ENCODE data around the gene EIF4A3.
"Not testable (repeated sequence)": the region's sequence is repeated elsewhere in the genome, so short reads cannot be mapped to it uniquely, and the experiment has no call there.

EIF4A3 gene

GRCh38 chr17:80169784-80170500 lies 23.0 kb upstream of the EIF4A3 start, which contains the start of gene CARD14:
Gene CARD14 (plus strand): TSS chr17:80170030. CDS start chr17:80181439, 11,409 bp downstream.
- no peak for DNase-seq

- no peak for DNase-seq
Measured at GRCh38 chr17:80169107-80169506, 22.2 kb upstream of the EIF4A3 start.

GRCh38 chr17:80168371-80168770 lies 21.4 kb upstream of the EIF4A3 start:
- no peak for DNase-seq

- no peak for DNase-seq
Measured at GRCh38 chr17:80166446-80166845, 19.5 kb upstream of the EIF4A3 start.

- no peak for DNase-seq
Measured at GRCh38 chr17:80164185-80164584, 17.3 kb upstream of the EIF4A3 start.

GRCh38 chr17:80163336-80163735 lies 16.4 kb upstream of the EIF4A3 start:
- no peak for DNase-seq

- no peak for DNase-seq
Measured at GRCh38 chr17:80160536-80160935, 13.6 kb upstream of the EIF4A3 start.

- no peak for DNase-seq
Measured at GRCh38 chr17:80158846-80159245, 11.9 kb upstream of the EIF4A3 start.

- not testable (repeated sequence) for DNase-seq
Measured at GRCh38 chr17:80155600-80155999, 8.7 kb upstream of the EIF4A3 start.

- no peak for DNase-seq
Measured at GRCh38 chr17:80154166-80154565, 7.2 kb upstream of the EIF4A3 start.

- DNase-seq = no peak
Measured at GRCh38 chr17:80153004-80153403, 6.1 kb upstream of the EIF4A3 start.

GRCh38 chr17:80152081-80152702 lies 5.3 kb upstream of the EIF4A3 start:
- DNase-seq = no peak

- DNase-seq = no peak
Measured at GRCh38 chr17:80151333-80151732, 4.4 kb upstream of the EIF4A3 start.

GRCh38 chr17:80146121-80147034 lies 550 bp downstream of the EIF4A3 start:
- DNase-seq = no peak

GRCh38 chr17:80145076-80146075 lies 1.6 kb downstream of the EIF4A3 start:
- DNase-seq = no peak

- DNase-seq = no peak
Measured at GRCh38 chr17:80142929-80143328, 4.0 kb downstream of the EIF4A3 start.

- DNase-seq = no peak
Measured at GRCh38 chr17:80141463-80142165, 5.3 kb downstream of the EIF4A3 start.

- DNase-seq = no peak
Measured at GRCh38 chr17:80138856-80139426, 8.0 kb downstream of the EIF4A3 start.

- no peak for DNase-seq
Measured at GRCh38 chr17:80137131-80137530, 9.8 kb downstream of the EIF4A3 start.

- DNase-seq = no peak
Measured at GRCh38 chr17:80133626-80133970, 13.3 kb downstream of the EIF4A3 start.

- no peak for DNase-seq
Measured at GRCh38 chr17:80132906-80133625, 13.9 kb downstream of the EIF4A3 start.
